Stimulated activated CD8-positive, alpha-beta memory T cell treated with anti-CD3 and anti-CD28 coated beads, Interleukin-12 subunit alpha, Interleukin-12 subunit beta, amount 100 ng/mL, for 24 hours (primary cell): ENCODE results near the gene H2BK1.

Experiments used
- DNase-seq: peaks from one replicate; pipeline ENCODE4 v3.0.0-alpha.2; 2020; ENCODE audit errors: extremely low read depth

Gene H2BK1

DNA sequence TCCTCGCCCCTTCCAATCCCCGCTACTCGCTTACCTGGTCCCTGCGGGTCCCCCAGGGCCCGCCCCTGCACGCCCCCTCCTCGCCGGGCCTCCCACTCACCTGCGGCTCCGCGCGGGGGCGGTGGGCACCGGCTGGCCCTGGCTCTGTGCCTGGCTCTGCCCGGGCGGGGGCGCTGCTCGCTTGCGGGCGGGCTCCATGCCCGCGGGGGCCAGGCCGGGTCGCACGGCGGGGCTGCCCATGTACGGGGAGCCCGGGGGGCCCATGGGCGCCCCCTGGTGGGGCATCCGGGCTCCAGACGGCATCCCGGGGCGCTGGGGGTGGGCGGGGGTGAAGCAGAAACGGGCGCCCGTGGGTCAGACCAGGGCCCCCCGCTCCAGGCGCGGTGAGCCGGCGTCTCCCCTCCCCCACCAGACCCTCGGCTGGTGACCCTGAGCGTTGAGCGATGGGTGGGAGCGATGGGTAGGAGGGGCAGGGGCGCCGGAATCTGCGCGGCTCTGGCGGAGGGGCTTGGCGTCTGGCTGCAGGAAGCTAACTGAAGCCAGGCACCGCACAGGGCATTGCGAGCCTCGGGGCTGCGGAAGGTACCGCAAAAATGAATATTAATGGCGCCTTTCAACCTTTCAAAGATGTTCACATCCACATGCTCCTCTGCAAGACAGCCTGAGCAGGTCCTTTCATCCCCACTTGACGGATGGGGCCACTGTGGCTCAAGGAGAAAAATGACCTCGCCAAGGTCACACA lies 35.2 kb upstream of the H2BK1 start:
- no peak for DNase-seq

DNA sequence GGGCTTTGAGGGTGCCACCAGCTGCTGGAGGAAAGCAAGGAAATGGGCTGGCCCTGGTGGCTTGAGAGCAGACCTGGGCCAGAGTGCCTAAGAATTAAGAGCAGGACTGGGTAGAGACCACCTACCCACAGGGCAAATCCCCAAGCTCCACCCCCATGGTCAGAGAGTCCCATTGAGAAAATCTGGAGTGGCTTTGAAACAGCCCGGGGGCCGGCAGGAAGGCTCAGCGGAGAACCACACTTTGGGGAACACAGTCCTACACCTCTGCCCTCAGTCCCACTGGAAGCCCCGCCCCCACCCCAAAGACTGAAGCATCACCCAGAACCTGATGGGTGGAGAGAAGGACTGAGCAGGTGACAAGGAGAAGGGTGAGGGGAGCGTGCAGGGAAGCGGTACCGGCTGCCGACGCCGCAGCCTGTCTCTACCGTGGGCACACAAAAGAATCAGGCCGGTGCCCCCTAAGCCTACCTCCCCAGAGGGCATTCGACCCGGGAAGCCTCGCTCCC lies 34.6 kb upstream of the H2BK1 start:
- no peak for DNase-seq

DNA sequence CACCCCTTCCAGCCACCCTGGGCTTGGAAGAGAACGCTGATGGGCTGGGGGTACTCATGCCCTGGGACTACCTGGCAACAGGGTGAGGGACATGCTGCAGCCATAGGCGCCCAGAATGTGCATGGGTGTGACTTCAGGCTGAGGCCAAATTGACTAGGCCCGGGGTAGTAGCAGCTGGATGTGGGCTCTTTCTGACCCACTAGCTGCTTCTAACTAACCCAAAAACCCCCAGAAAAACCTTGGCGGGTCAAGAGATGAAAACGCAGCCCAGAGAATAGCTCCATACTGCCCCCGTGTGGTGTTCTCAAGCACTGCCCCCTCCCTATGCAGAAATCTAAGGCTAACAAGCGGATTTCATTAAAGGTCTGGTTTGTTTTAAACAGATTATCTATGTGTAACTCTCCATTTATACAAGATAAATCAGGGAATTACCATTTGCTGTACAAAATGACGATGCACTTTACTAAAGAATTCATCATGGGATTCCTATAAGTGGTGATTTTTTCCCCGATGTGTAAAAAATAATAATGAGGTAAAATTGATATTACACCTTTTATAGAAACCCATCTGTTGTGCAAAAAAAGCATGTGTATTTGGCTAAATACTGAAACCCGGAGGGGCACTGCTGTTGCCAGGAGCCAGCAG lies 34.0 kb upstream of the H2BK1 start:
- no peak for DNase-seq

DNA sequence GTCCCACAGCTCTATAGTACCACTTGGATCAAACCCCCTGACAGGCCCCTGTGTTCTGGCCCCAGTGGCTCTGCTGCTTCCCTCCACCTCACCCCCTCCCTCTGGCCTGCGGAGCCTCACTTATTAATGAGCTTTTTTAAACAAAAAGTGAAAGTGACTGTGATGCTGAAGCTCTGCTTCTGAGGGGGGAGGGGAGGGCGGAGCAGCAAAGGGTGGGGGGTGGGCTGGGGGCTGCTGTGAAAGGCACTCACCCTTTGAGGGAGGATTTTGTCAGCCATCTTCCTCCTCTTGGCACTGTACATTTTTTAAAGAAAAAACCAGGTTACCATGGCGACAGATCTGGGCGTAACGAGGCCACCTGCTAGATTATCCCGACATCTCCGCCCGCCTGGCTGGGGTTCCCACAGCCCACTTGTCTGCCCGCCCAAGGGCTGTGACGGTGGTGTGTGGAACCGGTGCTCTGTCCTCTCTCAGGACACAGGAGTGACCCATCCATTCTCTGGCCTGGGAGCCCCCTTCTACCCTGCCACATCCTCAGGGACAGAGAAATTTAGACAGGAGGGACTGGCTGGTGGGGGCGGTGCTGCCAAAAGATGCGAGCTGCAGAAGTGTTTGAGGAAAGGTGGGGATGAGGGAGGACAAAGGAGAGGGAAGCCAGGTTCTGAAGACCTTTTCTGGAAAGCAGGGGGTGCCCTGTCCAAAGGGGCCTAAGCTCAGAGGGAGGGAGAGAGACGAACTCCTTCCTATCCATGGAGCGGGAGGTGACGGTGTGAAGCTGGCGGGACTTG lies 33.3 kb upstream of the H2BK1 start:
- no peak for DNase-seq

DNA sequence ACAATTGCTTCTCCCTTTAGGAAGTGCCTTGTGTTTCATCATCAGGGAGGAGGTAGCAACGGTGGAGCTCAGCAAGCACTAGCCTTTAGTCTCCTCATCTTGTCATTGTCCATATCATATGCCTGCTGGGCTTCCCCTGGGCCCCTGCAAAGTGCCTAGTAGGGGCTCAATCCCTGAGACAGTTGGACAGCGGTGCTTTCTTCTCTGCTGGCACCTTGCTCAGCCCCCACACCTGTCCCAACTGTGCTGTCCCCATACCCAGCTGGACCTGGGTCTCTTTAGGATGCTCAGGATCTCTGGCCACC lies 32.7 kb upstream of the H2BK1 start:
- DNase-seq: no peak

DNA sequence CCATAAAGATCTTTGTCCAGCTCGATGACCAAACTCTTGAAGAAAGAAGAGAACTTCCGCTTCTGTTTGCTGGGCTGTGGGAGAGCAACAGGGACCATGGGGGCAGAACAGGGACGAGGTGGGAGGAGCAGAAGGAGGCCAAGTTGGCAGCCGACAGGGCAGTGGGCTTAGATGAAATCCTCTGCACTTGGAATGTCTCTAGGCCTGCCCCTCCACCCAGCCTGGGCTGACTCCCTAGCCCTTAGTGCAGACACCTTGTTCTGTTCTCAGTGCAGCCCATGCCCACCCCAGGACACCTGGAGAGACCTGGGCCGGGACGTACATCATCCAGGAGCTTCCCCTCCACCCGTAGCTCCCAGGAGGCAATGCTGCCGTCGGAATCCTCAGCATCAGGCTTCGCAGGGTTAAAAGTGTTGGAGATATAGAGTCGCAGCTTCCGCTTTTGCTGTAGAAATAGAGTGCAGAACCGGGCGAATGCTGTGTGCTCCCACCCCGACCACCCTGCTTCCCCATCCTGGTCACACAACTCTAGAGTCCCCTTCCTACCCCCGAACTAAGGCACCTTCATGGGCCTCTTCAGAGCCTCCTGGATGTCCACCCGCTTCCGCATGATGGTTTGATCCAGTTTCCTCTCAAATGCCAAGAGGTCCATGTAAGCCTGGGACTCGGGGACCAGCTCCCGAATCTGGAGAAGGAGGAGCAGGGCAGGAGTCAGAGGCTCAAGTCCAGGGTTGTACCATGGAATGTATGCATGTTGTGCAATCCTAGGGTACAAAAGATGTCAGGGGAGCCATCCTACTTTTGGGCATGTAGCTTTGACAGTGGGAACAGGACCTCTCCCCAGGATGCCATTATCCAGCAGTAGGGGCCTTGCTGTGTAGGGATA lies 32.1 kb upstream of the H2BK1 start:
- DNase-seq: no peak

DNA sequence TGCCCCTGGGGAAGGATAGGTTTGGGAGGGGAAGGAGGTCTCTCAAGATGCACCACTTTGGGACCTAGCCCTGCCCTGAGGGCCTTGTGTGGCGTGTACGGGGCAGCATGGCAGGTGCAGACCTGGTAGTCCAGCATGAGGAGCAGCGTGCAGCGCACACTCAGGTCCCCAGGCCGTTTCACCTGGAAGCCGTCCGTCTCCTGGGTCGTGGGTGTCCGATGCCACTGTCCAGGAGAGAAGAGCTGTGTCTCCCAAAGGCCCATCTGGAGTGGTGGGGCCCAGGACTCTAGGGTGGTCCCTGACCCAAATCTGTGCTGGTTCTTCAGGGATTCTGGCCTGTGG lies 31.4 kb upstream of the H2BK1 start:
- no peak for DNase-seq

DNA sequence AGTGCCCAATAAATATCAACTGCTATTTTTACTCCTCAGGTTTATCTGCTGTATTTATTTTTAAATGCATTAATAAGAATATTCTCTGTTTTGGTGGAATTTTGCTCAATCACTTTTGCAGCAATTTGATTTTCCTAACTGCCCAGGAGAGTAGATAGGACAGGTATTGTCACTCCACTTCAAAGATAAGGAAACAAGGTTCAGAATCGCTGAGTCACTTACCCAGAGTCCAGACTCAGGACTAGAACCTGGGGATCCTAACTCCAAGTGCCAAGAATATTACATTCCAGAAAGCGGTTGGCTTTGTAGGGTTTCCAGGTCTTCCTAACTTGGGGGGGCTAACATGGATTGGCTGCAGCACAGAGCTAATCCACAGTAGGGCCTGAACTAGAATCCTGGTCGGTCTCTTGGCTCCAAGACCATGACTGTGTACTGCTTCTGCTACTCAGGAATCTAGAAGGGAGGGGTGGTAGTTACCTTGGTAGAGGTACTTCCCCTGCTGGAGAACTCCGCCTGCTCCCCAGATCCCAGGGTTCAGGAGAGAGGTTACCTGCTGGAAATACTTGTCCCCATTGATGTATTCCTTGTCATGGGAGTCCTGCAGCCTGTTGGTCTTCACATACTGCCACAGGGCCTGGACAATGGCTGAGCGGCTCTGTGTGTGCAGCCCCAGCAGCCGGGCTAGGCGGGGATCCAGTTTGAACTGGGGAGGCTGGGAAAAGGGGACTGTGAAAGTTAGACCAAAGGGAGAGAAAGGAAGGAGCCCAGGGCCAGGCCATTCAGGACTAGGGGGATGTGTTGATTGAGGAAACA lies 30.9 kb upstream of the H2BK1 start:
- no peak for DNase-seq

DNA sequence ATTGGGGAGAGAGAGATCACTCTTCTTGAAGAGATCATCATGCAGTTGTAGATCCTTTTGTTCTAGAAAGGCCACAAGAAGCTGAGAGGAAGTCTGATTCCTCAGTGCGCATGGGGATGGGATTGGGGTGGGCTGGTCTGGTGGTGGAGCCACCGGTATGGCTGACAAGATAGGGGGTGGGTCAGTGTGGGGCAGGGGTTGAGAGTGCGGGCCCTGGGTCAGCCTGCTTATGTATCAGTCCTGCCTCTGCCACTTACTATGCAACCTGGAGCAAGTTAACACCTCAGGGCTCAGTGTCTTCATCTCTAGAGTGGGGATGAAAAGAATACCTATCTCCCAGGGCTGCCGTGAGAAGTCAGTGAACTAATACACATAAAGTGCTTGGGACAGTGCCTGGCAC lies 30.2 kb upstream of the H2BK1 start:
- DNase-seq: no peak

DNA sequence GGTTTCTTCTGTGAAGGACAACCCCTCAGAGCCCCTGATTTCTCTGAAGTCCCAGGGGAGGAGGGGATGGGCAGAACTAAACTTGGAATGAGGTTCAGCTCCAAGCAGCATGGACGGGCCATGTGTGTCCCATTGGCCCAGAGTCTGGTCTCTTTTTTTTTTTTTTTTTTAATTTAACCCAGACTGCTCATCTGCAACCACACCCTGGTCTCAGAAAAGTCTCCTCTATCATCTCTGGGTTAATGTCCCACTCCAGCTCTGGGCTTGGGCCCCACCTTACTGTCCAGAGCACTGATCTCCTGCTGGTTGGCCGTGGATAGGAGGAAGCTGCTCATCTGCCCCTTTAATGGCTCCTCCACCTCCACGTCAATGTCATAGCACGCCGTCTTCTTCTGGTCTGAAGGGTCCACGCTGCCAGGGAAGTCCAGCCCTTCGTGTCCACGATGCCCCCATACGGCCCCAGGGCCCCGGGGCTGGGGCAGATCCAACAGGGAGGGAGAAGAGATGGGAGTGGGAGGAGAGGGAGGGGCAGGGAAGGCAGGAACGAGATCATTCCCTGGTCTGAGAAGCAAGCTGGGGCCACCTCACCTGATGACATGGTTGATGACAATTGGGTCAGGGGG lies 29.7 kb upstream of the H2BK1 start:
- DNase-seq: no peak

DNA sequence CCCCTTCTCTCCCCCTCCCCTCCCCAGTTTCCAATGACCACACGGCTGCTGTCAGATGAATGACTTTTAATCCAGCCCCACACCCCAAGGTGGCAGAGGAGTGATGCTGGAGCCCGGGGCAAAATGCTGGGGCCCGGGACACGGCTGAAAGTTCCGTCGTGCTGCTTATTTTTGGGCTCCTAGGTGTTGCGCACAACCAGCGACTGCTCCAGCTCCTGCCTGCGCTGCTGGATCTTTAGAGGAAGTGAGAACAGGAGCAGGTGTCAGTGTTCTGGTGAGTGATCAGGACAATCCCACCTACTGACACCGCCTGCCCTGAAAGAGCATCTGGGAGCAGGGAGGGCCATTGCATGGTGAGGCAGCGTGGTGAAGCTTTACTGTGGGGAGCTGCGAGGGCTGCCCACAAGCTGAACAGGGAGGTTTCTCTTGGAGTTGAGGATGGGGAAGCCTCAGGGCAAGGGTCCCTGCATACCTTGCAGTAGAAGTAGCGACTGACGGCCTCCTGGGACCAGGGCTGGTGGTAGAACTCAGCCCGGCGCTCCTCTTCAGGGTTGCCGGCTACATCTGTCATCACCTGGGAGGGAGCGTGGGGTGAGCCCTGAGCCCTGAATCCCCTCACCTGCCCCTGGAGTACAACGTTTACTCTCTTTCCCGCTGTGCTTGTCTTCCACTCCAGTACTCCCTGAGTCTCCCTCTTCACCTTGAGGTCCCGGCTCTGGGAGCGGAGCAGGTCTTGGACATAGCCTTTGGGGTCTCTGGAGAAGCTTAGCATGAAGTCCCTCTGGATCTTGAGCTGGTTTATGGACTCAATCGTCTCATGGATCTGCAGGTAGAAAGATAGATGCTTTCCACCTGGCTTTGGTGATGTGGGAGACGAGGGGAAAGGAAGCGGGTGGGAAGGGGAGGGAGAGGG lies 28.9 kb upstream of the H2BK1 start:
- no peak for DNase-seq

DNA sequence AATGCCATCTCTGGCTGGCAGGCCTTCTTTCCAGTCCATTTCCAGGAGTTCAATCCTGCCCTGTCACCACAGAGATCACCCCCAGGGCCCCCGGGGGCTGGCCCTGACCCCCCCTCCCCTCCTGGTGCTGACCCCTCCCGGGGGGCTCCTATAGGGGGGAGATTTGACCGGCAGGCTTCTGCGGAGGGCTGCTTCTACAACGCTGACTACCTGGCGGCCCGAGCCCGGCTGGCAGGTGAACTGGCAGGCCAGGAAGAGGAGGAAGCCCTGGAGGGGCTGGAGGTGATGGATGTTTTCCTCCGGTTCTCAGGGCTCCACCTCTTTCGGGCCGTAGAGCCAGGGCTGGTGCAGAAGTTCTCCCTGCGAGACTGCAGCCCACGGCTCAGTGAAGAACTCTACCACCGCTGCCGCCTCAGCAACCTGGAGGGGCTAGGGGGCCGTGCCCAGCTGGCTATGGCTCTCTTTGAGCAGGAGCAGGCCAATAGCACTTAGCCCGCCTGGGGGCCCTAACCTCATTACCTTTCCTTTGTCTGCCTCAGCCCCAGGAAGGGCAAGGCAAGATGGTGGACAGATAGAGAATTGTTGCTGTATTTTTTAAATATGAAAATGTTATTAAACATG lies 28.0 kb upstream of the H2BK1 start:
- no peak for DNase-seq

DNA sequence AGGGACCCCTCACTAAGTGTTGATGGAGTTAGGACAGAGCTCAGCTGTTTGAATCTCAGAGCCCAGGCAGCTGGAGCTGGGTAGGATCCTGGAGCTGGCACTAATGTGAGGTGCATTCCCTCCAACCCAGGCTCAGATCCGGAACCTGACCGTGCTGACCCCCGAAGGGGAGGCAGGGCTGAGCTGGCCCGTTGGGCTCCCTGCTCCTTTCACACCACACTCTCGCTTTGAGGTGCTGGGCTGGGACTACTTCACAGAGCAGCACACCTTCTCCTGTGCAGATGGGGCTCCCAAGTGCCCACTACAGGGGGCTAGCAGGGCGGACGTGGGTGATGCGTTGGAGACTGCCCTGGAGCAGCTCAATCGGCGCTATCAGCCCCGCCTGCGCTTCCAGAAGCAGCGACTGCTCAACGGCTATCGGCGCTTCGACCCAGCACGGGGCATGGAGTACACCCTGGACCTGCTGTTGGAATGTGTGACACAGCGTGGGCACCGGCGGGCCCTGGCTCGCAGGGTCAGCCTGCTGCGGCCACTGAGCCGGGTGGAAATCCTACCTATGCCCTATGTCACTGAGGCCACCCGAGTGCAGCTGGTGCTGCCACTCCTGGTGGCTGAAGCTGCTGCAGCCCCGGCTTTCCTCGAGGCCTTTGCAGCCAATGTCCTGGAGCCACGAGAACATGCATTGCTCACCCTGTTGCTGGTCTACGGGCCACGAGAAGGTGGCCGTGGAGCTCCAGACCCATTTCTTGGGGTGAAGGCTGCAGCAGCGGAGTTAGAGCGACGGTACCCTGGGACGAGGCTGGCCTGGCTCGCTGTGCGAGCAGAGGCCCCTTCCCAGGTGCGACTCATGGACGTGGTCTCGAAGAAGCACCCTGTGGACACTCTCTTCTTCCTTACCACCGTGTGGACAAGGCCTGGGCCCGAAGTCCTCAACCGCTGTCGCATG lies 27.2 kb upstream of the H2BK1 start:
- no peak for DNase-seq

DNA sequence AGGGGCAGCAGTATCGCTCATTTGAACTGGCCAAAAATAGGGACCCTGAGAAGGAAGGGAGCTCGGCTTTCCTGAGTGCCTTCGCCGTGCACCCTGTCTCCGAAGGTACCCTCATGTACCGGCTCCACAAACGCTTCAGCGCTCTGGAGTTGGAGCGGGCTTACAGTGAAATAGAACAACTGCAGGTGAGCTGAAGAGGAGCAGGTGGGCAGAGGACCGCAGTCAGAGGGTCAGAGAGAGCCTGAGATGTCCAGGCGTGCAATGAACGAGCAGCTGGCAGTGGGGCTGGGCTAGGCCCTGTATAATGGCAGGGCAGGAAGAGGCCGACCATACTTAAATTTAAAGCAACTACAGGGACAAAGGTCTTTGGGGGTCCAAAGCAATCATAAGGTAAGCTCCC lies 26.1 kb upstream of the H2BK1 start:
- no peak for DNase-seq

DNA sequence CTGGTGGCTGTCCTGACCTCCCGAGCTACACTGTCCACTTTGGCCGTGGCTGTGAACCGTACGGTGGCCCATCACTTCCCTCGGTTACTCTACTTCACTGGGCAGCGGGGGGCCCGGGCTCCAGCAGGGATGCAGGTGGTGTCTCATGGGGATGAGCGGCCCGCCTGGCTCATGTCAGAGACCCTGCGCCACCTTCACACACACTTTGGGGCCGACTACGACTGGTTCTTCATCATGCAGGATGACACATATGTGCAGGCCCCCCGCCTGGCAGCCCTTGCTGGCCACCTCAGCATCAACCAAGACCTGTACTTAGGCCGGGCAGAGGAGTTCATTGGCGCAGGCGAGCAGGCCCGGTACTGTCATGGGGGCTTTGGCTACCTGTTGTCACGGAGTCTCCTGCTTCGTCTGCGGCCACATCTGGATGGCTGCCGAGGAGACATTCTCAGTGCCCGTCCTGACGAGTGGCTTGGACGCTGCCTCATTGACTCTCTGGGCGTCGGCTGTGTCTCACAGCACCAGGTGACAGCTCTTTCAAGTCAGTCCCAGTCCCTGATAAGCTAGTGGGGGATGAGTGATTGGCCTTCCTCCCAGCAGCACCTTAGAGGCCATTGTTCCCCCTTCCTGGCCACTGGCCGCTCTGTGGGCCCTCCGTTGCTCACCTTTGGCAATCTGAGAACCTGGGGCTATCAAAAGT lies 25.0 kb upstream of the H2BK1 start:
- DNase-seq: no peak

DNA sequence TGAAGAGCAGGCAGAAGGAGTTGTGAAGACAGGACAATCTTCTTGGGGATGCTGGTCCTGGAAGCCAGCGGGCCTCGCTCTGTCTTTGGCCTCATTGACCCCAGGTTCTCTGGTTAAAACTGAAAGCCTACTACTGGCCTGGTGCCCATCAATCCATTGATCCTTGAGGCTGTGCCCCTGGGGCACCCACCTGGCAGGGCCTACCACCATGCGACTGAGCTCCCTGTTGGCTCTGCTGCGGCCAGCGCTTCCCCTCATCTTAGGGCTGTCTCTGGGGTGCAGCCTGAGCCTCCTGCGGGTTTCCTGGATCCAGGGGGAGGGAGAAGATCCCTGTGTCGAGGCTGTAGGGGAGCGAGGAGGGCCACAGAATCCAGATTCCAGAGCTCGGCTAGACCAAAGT lies 23.5 kb upstream of the H2BK1 start:
- DNase-seq: no peak

DNA sequence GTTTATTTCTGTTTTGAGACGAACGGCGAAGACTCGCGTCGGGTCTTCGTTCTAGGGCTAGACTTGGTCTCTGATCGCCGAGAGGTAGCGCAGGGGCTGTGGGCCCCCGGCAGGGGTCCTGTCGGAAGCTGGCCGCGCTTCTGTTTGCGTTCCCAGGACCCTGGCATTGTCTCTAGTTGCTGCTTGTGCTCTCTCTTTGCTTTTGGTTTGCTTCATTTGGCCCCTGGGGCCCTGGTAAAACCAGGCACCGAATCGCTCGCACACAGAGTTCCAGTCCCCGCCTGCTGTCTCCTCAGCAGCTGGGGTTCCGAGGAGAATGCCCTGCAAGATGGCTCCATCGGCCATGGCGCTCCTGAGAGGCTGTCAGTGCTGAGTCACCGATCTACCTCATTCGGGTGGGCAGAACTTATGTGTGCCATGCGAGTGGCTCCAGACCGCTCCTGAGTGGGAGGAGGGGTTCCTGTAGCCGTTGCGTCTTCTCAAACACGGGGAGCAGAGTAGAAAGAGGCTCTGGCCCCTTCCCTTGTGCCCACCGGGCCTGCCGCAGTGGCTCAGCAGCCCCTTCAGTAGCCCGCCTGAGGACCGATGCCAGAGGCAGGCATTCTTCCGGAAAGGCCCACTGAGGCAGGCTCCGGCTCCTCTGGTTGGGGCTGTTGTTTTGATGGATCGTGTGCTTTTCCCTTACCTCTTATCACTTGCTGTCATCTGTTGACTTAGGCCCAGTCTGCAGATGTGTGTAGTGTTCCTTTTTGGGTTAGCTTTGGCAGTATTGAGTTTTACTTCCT lies 22.8 kb upstream of the H2BK1 start:
- DNase-seq: peak; percentile 68
